Retina (tissue), 1 donor: ENCODE results near the gene PDE4A.
"Not testable (repeated sequence)": the region's sequence is repeated elsewhere in the genome, so short reads cannot be mapped to it uniquely, and the experiment has no call there.

ENCODE experiments used
- DNase-seq: peaks from one replicate; pipeline ENCODE4 v3.0.0-alpha.2; 2016

PDE4A gene

DNA sequence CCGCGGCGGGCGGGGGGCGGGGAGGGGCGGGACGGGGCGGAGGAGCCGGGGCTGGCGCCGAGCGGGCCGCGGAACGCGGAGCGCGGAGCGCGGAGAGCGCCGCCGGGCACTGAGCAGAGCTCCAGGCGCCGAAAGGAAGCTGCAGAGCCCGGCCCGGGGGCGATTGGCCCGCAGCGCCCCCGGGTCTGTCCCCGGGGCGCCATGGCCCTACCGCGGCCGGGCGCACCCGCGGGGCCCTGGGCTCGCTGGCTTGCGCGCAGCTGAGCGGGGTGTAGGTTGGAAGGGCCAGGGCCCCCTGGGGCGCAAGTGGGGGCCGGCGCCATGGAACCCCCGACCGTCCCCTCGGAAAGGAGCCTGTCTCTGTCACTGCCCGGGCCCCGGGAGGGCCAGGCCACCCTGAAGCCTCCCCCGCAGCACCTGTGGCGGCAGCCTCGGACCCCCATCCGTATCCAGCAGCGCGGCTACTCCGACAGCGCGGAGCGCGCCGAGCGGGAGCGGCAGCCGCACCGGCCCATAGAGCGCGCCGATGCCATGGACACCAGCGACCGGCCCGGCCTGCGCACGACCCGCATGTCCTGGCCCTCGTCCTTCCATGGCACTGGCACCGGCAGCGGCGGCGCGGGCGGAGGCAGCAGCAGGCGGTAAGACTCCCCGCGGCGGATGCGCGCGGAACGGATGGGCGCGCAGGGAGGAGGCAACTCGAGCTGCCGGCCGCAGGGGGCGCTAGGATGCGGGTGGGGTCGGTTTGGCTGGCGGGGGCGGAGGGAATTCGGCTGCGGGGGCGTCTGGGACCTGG lies at the start of gene PDE4A:
Gene PDE4A, plus strand, starts transcription at position 95 of the 796 bp plus-strand sequence. Its CDS starts 227 bp downstream, at position 322.
- DNase-seq, result peak; percentile 52

DNA sequence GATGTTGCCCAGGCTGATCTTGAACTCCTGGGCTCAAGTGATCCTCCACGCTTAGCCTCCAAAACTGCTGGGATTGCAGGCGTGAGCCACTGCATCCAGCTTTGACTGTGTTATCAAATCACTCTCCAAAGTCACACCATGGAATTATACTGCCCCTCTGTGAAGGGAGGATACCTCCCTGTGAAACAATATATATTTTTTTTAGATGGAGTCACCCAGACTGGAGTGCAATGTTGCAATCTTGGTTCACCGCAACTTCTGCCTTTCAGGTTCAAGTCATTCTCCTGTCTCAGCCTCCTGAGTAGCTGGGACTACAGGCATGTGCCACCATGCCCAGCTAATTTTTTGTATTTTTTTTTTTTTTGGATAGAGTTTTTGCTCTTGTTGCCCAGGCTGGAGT lies 47.6 kb upstream of the PDE4A start:
- no peak for DNase-seq

DNA sequence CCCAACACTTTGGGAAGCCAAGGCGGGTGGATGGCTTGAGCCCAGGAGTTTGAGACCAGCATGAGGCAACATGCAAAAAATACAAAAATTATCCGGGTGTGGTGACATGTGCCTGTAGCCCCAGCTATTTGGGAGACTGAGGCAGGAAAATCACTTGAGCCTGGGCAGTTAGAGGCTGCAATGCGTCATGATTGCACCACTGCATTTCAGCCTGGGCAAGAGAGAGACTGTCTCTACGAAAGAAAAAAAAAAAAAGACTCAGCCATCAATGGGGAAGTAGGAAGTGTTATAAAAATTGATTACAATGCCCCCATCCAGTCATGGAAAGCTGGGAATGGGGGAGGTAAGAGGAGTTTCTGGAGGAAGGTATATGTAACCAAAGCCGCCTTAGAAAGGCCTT lies 45.4 kb upstream of the PDE4A start:
- DNase-seq, result no peak

- DNase-seq, result not testable (repeated sequence)
Measured at GRCh38 chr19:10377140-10377640, 43.1 kb upstream of the PDE4A start.

GRCh38 chr19:10378124-10378523 lies 42.2 kb upstream of the PDE4A start:
- DNase-seq, result no peak

GRCh38 chr19:10379880-10380312 lies 40.4 kb upstream of the PDE4A start:
- DNase-seq, result no peak

- peak; percentile 99 for DNase-seq
Measured at GRCh38 chr19:10380313-10381102, 39.8 kb upstream of the PDE4A start, which contains the start of gene TYK2. Gene TYK2, minus strand, starts transcription at chr19:10380572. Its CDS starts 2,166 bp downstream, at chr19:10378406.

DNA sequence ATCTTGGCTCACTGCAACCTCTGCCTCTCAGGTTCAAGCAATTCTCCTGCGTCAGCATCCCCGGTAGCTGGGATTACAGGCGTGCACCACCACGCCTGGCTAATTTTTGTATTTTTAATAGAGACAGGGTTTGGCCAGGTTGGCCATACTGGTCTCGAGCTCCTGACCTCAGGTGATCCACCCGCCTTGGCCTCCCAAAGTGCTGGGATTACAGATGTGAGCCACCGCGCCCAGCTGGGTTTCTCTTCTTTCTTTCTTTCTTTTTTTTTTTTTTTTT lies 37.2 kb upstream of the PDE4A start:
- DNase-seq, result not testable (repeated sequence)

DNA sequence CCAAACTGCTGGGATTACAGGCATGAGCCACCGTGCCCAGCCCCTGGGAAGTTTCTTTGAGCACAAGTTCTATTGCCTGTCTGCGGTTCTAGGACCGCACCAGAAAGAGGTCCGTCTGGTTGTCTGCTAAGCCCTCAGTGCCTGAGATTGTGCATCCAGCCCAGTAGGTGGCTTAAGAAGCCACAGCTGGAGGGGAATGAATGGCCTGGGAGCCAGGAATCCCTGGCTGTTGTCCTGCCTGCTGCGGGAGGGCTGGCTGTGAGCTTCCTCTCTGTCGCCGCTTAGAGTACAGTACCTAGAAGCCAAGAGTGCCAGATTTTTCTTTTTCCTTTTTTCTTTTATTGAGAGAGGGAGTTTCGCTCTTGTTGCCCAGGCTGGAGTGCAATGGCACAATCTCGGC lies 35.8 kb upstream of the PDE4A start:
- no peak for DNase-seq

- DNase-seq, result peak; percentile 87
Measured at GRCh38 chr19:10388957-10389356, 31.4 kb upstream of the PDE4A start.

- no peak for DNase-seq
Measured at GRCh38 chr19:10389863-10390262, 30.5 kb upstream of the PDE4A start.

DNA sequence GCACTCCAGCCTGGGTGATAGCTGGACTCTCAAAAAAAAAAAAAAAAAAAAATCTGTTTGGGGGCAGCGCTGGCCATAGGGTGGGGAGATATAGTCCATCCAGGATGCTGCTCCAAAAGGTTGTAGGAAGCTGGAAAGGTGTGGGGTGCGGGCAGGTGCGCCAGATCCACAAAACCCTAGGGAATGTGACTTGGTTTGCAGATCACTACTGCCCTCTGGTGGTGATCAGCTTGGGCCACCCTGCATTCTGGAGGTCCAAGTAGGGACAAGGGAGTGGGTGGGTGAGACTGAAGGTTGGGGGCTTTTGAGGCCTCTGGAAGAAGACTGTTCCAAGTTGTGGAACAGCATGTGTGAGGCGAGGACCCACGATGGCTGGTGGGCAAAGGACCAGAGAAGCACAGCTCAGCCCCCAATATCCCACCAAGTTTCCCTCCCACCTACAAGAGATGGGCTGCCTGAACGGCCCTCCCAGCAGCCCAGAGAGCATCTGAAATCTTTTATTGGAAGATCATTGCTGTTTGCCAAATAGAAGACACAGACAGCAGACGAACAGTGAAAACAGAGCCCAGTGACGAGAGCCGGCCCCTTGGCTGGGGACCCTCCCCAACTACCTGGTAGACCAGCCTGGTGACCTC lies 29.6 kb upstream of the PDE4A start:
- peak; percentile 69 for DNase-seq

- DNase-seq, result no peak
Measured at GRCh38 chr19:10392120-10392519, 28.2 kb upstream of the PDE4A start.

GRCh38 chr19:10393137-10393536 lies 27.2 kb upstream of the PDE4A start:
- DNase-seq, result no peak

DNA sequence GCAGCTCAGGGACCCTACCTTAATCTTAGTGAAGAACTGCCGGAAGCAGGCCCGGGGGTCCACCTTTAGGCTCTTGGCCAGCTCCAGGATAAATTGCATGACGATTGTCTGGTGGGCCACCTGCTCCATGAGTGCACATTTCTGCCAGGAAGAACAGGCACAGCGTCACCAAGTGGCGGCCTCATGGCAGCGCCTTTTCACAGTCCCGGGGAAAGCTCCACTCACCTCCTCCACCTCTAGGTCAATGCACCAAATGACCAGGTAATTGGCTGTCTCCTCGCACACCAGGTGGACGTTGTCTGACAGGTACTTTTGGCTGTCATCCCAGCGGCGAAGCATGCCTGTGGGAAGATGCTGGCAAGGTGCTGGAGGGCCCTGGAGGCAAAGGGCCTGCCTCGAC lies 25.3 kb upstream of the PDE4A start:
- no peak for DNase-seq

DNA sequence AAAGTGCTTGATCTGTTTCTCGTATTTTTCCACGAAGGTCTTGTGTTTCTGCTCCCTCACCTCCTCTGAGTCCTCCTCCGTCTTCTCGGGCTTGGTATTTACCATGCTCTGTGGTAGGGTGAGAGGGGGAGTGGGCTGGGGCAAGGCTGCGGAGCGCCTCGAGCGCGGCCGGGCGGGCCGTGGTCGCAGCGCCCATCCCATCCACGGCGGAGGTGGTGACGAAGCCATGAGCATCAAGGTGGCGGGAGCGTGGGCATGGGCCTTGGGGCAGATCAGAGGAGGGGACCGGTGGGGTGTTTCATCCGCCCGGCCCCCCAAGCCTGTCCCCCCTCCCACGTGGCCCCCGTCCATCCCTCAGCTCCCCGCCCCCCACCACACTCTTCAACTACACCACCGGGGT lies 24.9 kb upstream of the PDE4A start:
- no peak for DNase-seq

- DNase-seq, result no peak
Measured at GRCh38 chr19:10395917-10396316, 24.4 kb upstream of the PDE4A start.

- DNase-seq, result no peak
Measured at GRCh38 chr19:10398819-10399218, 21.5 kb upstream of the PDE4A start.

DNA sequence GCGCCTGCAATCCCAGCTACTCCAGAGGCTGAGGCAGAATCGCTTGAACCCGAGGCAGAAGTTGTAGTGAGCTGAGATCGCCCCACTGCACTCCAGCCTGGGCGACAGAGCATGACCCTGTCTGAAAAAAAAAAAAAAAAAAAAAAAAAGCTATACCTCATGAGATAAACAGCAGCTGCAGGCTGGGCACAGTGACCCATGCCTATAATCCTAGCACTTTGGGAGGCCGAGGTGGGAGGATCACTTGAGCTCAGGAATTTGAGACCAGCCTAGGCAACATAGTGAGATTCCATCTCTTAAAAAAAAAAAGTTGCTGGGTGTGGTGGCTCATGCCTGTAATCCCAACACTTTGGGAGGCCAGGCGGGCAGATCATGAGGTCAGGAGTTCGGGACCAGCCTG lies 21.0 kb upstream of the PDE4A start:
- not testable (repeated sequence) for DNase-seq

- DNase-seq, result no peak
Measured at GRCh38 chr19:10399878-10400277, 20.5 kb upstream of the PDE4A start.

- DNase-seq, result no peak
Measured at GRCh38 chr19:10402441-10403038, 17.8 kb upstream of the PDE4A start.

- peak; percentile 100 for DNase-seq
Measured at GRCh38 chr19:10403137-10404021, 17.0 kb upstream of the PDE4A start, which contains the start of gene CDC37. Gene CDC37, minus strand, starts transcription at chr19:10403542. Its CDS starts 63 bp downstream, at chr19:10403479.
